ENCODE data around the gene GBX2.

Gene GBX2

DNA sequence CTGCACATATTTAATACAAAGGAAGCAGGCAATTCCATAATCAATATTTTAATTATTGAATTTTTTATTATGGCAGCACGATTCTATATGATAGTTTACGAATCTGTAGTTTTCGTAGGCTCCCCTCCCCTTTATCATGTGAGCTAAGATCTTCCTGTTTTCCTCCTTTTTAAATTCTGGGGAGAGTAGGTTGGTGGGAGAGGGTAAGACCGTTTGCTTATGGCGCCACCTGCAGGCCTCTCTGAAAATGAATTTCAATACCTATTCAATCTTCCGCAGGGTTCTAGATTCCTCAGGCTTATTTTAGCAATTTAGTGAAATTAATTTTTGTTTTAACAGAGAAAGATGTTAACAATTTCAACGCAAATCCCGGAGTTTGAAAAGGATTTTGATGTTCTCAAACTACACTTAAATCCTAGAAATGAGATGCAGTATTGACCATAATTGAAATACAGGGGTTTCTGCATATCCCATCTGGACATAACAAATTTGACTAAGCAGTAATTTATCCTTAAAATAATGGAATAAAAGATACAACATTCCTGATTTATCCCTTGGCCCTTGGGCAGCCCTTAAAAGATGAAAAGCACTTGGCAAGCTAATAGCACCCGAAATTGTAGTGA lies 12.8 kb upstream of the GBX2 start:
- no peak for DNase-seq (ENCODE audit: low read depth)

GRCh38 chr2:236180076-236180816 lies 12.1 kb upstream of the GBX2 start:
- DNase-seq (ENCODE audit: low read depth), result no peak

- DNase-seq (ENCODE audit: low read depth), result no peak
Measured at GRCh38 chr2:236179236-236180075, 11.3 kb upstream of the GBX2 start.

DNA sequence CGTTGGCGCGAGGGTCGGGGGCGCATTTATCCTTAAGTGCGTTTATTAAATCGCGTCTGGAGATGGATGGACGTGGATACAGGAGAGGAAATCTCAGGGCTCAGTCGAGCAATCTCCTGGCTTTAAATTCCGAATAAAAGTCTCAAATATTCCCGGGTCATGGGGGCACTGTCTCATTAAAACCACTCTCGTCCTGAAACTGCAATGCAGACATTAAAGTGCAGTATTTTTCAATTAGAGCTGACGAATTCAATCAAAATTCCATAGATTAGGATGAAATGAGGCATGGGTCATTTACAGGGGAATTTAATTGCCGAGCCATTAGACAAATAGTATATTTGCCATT lies 10.7 kb upstream of the GBX2 start:
- no peak for DNase-seq (ENCODE audit: low read depth)

DNA sequence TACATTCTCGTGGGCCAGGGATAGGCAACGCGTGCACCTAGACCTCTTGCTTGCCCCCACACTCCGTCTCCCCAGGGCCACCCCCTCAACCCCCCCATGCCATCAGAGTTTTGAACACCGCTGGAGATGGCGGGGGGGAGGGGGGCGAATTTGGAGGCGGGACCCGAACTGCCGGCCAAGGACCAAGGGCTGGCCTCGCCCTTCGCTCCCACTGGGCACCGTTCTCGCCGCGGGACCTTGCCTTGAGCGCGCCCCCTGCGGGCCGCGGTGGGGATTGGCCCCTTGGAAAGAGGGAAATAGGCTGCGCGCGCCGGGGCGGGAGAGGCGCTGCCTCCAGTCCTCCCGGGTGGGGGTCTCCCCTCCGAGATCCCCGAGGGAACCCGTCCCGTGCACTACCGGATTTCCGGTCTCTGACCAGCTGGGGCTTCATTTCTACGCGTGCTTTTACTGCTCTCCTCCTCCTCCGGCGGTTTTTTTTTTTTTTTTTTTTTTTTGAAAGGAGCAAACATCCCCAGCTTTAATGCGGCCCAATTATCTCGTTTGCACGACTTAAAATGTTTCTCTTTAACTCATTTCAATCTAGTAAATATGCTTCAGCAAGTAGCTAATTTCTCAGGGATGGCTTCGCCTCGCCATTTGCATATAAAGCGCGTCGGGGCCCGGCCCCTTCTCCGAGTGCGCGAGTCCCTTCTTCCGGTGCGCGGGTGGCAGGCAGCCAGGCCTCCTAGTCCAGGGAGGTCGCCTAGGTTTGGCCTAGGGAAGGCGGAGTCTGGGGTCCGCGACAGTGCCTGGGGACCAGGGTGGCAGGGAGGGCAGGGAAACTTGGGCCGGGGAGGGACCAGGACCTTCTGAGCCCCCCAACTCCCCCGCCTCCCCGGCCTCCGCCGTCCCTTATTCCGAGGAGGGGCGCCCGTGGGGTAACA lies 10.0 kb upstream of the GBX2 start:
- no peak for DNase-seq (ENCODE audit: low read depth)

DNA sequence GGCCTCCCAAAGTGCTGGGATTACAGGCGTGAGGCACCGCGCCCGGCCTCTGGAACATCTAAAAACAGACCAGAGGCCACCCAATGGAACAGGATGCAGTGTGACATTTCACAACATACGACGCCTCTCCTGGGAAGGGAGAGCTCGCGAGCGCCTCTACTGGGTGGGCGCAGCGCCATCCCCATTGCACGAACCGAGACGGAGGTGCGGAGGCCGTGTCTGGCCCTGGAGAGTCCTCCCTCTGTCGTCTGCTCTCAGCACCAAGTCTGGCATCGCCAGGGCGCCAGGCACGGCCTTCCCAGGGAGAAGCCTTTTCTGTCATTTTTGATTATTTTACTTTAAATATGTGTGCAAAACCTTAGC lies 9.4 kb upstream of the GBX2 start:
- DNase-seq (ENCODE audit: low read depth), result no peak

- DNase-seq (ENCODE audit: low read depth), result no peak
Measured at GRCh38 chr2:236176951-236177350, 8.8 kb upstream of the GBX2 start.

DNA sequence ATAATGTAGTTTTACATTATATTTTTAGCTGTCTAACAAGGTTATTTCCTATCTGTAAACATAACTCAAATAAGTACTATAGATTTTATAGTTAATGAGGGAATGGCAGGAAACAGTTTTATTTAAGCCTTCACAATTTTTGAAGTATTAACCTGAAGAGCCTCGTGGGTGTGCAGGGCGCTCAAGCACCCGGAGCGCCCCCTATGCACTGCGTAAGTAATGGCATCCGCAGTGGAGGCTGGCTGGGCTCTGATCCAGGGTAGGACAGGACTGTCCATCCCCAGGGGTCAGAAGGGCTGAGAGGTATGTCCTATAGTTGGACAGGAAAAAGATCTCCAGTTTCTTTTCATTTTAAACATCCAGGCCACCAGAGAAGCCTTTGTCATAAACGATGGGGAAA lies 8.2 kb upstream of the GBX2 start:
- no peak for DNase-seq (ENCODE audit: low read depth)

- no peak for DNase-seq (ENCODE audit: low read depth)
Measured at GRCh38 chr2:236175548-236176150, 7.5 kb upstream of the GBX2 start.

- DNase-seq (ENCODE audit: low read depth), result no peak
Measured at GRCh38 chr2:236173729-236174607, 5.8 kb upstream of the GBX2 start.

- DNase-seq (ENCODE audit: low read depth), result no peak
Measured at GRCh38 chr2:236173036-236173728, 5.0 kb upstream of the GBX2 start.

- DNase-seq (ENCODE audit: low read depth), result no peak
Measured at GRCh38 chr2:236172255-236173035, 4.3 kb upstream of the GBX2 start.

DNA sequence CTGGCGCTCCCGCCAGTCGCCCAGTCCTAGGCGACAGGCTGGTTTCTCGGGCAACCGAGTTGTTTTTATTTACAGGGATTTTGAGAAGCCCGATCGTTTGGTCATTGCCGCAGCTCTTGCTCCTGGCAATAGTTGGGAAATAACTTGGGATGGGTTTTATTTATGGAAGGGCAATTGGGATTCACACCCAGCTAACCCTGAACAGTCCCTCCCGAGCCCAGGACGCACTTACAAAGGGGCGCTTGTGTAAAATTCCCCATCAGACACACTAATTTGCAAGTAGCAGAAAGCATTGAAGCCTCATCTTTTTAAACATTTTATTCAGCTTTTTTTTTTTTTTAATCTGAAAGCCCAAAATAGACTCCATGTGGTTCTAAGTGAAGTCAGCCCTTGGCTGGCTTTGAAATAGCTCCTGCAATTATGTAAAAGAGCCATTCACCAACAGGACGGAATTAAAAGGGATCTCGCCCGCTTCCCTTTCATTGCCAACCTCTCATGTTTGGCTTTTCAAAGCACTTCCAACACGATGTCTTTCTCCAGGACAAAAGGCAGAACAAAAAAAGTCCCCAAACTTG lies 3.6 kb upstream of the GBX2 start:
- no peak for DNase-seq (ENCODE audit: low read depth)

GRCh38 chr2:236171181-236171679 lies 3.0 kb upstream of the GBX2 start:
- no peak for DNase-seq (ENCODE audit: low read depth)

DNA sequence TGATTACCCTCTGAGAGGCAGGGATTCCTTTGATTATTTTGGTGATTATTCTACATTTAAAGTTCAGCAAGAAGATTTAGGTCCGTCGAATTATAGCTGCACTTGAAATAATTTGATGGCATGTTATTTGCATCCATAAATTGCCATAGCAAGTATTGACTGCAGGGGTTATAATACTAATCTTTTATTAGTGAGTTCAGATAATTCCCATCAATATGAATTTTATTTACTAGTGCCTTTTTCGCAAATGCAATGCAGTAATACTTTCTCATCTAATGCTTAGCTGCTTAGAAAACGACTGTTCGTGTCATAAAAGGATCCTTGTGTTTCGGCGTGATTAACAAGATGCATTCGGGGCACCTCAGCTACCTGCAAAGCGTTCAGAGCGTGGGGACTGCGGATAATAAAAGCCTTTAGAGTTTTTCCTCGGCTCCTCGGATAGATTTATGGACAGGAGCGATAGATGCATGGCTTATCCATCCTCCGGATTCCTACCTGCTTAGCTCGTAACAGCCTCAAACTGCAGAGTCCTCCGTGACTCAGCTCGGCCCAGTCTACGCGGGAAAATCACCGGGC lies 2.5 kb upstream of the GBX2 start:
- no peak for DNase-seq (ENCODE audit: low read depth)

DNA sequence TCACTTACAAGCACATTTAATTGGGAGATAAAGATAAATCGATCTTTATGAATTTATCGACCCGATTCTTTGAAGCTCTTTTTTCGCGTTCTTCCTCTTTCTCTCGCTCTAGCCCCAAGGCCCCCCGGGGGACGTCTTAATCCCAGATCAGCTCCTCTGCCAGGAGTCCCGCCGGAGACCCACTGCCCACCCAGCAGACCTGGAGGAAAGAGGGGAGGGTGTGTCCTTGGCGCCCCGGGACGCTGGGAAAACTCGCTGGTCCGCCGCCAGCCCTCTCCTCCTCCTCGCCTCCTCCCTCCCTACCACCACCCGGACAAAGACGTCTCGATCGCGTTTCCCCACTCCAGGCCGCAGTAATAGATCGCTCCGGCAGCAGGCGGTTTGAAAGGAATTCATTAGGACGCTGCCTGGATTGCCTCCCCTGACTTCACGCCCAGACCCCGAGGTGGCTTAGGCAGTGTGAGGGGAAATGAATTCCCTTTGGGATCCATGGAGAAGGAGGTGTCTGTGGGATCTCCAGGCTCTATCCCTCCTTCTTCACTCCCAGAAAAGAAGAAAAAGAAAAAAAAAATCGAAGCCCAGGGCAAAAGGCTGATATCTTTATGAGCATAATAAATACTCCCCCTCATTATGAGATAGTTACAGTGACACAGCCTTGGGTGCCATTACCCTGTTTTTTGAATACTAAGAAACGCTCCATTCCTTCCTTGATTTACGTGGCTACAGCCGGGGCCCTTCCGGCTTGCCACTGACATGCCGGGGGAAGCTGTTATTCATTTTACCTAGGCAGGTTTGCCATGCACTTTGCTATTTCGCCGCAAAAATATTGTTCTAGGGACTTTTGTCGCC lies 1.8 kb upstream of the GBX2 start:
- no peak for DNase-seq (ENCODE audit: low read depth)

DNA sequence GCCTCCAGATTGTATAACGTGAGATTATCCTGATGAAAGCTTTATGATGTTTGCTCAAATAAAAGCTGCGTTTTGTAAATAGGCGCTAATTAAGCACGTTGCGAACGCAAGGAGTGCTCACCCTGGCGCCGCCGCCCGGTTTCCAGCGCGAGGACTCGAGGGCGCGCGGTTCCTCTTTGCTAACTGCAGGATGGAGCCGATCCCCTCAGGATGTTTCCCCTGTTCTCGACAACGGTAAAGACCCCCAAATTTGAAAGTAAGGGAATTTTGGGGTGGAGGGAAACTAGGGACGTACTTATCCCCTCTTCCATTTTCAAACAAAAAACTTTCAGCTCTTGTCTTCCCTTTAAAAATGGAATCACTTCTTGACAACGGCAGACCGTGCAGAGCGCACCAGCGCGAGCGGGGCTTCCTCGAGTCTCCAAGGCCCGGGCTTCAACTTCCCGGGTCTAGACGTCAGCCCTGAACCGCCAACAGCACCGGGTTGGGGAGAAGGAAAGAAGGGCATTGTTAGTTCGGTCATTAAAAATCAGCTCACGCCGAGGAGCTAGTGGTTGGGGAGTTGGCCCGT lies 1.1 kb upstream of the GBX2 start:
- DNase-seq (ENCODE audit: low read depth), result no peak
